Testis (tissue), 2 donors: ENCODE results near the gene CBX7.
A peak's percentile ranks its signal among the peaks of the same experiment; 100 is the strongest.

ENCODE experiments used
- POLR2A ChIP-seq: fragments of 450-650 bp; IDR thresholded peaks from one replicate; pipeline ENCODE4 v1.6.1; 2017; ENCODE audit warnings: antibody characterized with exemption, mild to moderate bottlenecking, moderate library complexity
- TF ChIP-seq, protein P1 (sequence below), 3 experiments: fragments of 450-650 bp in 2 of 3; fragments of 200-600 bp in 1 of 3; sonication (generic) in 1 of 3; IDR thresholded peaks; one replicate each; pipeline ENCODE4 v1.5.1; 2016 to 2019; ENCODE audit warnings: antibody characterized with exemption in 3 of 3, mild to moderate bottlenecking in 2 of 3, moderate library complexity in 1 of 3

DNA sequence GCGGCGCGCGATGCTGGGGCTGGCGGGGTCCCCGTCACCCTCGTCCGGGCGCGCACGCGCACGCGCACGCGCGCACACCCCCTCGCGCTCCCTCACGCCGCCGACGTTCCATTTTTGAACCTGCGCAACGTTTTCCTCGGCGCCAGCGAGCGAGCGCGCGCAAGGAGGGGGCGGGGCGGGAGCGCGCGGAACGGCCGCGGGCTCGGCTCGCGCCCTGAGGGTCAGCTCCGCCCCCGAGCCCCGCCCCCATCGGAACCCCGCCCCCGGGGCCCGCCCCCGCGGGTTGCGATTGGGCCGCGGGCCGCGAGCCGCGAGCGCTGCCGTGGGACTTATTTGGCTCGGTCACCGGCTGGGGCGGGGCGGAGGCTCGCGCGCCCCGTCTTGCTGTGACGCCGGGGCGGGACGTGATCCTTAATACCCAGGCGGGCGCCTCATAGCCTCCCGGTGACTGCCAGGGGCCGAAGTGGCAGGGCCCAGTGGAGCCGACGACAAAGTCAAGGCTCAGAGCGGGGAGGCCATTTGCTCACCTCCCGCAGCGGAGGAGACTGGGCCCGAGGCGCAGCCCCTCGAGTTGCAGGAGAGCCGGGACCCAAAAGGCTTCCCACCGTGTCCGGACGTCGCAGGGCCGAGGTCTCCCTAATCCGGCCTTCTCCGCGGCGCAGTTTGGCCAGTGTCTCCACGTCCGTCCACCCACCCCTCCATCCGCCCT lies at the start of gene CBX7:
- TF ChIP-seq, protein P1, sequence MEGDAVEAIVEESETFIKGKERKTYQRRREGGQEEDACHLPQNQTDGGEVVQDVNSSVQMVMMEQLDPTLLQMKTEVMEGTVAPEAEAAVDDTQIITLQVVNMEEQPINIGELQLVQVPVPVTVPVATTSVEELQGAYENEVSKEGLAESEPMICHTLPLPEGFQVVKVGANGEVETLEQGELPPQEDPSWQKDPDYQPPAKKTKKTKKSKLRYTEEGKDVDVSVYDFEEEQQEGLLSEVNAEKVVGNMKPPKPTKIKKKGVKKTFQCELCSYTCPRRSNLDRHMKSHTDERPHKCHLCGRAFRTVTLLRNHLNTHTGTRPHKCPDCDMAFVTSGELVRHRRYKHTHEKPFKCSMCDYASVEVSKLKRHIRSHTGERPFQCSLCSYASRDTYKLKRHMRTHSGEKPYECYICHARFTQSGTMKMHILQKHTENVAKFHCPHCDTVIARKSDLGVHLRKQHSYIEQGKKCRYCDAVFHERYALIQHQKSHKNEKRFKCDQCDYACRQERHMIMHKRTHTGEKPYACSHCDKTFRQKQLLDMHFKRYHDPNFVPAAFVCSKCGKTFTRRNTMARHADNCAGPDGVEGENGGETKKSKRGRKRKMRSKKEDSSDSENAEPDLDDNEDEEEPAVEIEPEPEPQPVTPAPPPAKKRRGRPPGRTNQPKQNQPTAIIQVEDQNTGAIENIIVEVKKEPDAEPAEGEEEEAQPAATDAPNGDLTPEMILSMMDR (IDR thresholded peaks at IDR 0.05) = no peak
- TF ChIP-seq POLR2A = peak; percentile 18
